GM19099 (cell line): Measurements from ENCODE around the gene BCAS3.

ENCODE experiments used
- POLR2A ChIP-seq: IDR thresholded peaks from 3 replicates; pipeline ENCODE4 v1.6.1; 2011; ENCODE audit warnings: low read depth; ENCODE audit not compliant: insufficient read length; ENCODE audit errors: extremely low read depth

BCAS3 gene

DNA sequence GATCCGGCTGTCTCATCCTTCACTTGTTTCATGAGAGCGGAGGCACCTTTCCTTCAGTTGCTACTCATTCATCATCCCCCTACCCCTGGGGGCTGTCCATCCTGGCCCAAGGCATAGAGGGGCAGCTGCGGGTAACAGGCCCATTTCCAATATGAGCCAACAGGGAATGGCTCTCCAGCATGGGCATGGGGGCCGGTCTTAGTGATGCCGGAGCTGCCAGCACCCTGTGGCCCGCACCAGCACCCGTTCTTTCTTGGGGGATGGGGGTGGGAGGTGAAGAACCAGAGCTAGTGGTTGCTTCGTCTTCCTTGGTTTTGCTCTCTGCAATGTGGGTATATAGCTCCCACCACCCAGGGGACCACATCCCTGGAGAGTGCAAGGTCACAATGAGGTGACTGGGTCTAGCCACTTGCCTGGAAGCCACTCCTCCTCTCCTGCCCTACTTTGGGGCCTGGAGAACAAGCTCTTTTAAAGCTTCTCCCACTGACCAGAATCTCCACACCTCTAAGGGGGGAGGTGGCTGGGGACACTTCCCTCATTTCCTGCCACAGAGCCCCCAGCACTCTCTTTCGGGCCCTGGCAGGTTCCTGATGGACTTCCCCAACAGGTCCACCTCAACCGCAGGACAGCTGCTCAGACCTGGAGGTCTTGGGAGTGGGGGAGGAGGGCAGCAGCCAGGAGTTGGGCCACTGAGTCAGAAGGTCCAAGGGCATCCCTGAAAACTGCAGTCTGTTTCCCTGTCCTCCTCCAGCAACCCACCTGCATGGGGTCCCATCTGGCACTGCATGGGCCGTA lies 710.1 kb downstream of the BCAS3 start:
- TF ChIP-seq POLR2A: no peak

DNA sequence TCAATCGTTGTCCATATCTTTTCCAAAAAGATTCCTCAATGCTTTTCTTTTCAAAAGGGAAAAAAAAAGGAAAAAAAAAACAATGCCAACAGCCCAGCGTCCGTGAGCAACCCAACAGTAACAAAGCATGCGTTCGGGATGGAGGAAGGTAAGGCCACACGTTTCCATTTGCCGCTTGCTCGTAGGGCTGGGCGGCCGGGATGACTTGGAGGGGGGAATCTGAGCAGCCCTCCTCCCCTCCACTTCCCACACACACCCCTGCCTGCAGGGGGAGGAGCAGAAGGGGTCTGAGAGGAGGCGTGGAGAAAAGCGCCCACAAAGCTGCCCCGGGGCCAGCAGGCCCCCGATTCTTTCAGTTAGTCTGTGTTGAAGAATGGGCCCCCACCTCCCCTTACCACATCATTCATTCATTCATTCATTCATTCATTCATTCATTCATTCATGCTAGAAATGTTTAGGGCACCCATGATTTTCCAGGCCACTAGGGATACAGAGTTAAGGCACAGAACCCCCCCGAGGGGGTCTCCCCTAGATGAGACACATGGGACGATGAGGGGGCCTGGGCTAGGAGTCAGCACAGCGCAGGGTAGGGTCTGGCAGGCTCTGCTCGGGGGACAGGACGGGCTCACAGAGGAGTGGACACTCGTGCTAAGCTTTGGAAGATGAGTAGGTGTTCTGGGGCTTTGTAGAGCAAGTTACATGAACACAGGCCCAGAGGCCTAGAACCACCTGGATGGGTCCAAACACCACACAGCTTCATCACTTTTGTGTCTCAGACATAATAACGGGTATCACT lies 711.1 kb downstream of the BCAS3 start:
- no peak for TF ChIP-seq POLR2A

DNA sequence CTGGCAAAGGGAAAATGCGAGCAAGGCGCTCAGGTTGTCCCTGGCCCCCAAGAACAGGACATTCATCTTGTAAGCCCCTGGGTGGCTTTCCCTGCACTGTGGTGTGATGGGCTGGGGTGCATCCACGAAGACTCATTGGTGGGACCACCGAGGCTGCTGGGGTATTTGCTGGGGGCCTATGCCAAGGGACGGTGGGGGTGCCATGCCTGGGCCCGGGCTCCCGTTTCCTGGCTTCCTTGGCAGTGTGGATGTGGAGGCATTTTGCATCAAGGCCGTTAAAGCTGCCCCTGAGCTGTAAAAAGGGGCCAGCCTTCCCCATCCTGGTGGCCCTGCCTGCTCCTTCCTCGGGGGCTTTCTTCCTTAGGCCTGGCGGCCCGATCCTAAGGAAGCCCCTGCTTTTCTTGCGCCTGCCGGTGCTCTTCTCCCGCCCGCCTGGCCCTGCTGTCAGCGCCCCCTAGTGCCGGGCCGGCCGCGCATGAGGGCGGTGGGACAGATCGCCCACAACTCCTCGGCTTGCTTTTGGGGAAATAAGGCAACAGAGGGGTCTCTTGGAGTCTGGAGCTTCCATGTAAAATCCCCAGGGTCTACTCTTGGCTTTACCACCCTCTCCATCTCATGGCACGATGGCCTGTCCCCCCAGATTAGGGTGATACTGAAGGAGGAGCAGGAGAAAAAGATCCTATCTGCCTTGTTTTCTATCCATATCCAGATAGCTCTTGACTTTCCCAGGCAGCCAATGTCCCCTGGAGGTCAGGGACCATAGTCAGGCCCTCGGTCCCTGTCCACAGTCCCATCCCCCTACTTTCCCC lies 712.2 kb downstream of the BCAS3 start:
- no peak for TF ChIP-seq POLR2A

DNA sequence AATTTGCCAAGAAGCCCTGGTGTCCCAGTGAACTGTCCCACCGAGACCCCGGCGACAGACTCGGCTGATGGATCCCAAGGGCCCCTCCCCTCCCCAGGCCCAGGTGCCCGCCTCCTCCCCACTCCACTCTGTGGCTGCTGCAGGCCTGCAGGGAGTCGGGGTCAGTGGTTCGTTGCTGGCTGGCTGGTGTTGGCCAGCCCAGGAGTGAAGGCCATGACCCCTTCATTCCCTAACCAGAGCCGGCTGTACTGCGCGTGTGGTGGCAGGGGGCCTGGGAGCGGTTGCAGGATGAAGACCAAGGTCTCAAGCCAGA lies 712.8 kb downstream of the BCAS3 start:
- TF ChIP-seq POLR2A: no peak

DNA sequence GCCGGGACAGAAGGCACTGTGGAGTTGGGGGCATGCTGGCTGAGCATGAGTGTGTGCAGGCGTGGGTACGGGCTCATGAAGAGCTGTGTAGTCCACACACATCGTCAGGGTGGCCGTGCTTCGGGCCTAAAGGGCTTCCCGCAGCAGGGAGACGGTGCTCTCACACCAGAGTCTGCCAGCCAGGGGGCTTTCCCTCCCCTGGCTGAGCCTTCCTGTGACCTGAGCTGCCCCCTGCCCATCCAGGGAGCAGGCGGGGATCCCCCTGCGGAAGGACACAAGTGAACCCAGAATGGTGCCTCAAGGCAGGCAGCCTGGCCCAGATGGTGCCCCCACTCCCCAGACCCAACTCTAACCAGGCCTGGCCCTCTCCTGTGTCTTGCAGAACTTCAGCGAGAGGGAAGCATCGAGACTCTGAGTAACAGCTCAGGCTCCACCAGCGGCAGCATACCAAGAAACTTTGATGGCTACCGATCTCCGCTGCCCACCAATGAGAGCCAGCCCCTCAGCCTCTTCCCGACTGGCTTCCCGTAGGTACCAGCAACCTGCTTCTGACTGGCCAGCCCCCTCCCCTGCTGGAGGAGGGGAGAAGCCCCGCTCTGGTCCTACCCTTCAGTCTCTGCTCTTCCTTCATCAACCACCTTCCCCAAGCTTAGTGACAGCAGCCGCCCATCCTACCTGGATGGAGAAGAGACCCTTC lies 714.1 kb downstream of the BCAS3 start:
- no peak for TF ChIP-seq POLR2A

- TF ChIP-seq POLR2A: no peak
These were observed 715.0 kb downstream of the BCAS3 start for GRCh38 chr17:61392679-61393078.

DNA sequence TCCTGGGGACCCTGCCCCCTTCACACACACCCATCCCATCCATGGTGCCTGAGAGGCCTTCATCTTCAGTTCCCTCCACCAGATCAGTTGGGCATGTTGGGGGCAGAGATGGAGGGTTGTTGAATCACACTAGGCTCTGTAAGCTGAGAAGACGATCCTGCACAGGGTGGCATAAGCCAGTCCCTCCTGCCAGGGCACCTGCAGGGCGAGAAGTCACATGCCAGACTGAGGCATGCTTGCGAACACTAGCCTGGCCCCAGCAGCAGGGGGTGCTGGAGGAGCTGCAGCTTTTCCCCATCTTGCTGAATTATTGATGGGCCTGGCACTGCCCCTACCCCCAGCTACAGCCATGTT lies 715.9 kb downstream of the BCAS3 start:
- no peak for TF ChIP-seq POLR2A

DNA sequence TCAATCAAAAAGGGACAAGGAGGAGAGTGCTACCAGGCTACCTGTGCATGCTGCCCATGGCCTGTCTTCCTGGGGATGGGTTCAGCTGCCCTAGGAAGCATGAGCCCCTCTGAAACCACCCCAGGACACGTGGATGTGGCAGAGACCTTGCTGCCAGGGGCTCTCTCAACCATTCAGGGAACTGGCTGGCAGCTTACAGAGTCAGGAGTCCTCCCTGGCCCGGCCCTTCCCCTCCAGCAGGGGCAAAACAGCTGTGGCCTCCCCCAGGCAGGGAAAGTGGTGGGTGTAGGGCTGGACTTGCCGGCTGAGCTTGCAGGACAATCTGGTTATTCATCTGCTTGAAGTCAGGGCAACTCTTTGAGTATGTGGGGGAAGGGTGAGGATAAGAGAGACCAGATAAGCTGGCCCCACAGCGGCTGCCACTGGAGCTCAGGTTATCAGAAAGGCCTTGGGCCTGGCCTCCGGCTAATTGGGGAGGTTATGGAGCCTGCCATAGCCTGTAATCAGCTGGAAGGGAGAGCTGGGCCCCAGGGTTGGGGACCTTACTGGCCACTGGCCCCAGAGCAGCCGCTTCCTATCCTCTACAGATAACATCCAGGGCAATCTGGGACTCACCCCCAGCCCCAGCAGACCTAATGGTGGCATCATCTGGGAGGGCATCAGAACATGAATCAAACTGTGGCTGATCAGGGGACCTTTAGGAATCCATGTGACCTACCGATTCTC lies 716.4 kb downstream of the BCAS3 start:
- no peak for TF ChIP-seq POLR2A

DNA sequence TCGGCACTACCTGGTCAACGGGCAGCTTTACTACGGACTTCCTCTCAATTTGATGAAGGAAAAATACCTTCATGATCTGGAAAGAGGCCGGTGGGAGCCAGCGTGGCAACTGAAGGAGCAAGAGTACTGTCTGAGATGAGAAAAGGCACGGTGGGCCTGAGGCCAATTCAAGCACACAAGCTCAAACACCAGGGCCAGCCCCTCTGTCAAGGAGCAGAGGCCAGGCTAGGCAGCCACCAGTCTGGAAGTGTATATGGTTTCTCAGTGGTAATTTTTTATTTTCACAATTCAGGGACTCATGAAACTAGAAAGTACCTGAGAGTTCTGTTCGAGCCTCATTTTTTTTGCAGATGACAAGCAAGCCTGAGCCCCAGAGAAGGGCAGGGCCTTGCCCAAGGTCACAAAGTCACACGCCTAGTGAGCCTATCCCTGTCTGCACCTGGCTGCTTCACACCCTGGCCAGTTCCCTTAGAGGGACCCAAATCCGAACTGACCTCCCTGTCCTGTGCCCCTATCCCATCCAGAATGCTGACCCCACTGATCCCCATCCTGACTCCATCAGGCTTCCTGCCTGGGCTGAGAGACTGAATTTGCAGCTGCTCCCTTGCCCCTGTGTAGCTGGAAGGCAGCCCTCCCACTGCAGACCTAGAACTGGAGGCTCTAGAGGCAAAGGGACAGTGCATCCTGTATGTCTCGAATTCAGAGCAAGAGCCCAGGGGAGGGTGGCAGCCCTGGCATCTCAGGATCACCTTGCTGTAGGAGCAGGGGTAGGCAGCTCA lies 717.2 kb downstream of the BCAS3 start:
- TF ChIP-seq POLR2A: no peak

DNA sequence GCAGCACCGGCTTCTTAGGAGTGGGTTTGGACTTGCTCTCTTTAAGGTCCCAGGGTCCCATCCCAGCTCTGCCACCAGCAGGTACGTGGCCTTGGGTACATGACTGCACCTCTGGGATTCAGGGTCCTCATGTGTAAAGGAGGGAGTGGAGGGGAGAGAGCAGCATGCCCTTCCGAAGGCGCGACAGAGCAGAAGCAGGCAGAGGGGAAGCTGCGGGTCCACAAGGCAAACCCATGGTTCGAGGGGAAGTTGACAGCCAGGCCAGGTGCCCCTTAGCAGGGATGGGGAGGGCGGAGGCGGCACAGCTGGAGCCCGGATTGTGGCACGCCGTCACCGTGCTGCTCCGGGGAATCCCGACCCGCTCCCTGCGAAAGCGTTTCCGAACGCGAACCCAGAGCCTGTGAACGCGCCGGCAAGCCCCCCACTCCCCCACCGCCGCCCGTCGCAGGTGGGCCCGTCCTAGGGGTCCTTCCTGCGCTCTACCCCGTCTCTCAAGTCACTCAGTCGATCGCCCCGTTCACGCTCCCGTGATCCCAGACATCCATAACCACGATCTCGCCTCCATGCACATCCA lies 717.8 kb downstream of the BCAS3 start:
- TF ChIP-seq POLR2A: no peak

- no peak for TF ChIP-seq POLR2A
These were observed 718.4 kb downstream of the BCAS3 start for GRCh38 chr17:61395983-61396585.

DNA sequence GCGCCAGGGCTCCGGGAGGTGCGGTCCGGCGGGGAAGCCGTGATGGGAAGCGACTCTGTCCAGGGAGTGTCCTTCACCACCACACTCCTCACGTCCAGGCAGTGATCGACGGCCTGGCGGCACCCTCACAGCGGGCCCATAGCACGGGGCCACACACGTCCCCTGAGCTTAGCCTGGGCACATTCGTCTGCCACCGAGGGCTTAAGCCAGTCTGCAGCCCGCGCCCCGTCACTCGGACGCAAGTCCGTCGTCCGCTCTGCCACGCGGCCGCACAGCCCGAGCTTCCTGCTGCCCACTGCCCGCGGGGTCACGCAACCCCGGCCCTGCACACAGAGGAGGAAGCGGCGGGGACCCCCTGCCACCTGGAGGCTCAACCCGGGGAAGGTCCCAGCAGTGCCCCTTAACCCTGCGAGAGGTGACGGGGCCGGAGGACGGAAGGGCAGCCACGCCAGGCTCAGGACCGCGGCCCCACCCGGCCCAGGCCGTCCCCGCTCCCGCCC lies 719.0 kb downstream of the BCAS3 start:
- no peak for TF ChIP-seq POLR2A

GRCh38 chr17:61397086-61397842 lies 719.6 kb downstream of the BCAS3 start:
- TF ChIP-seq POLR2A: no peak

DNA sequence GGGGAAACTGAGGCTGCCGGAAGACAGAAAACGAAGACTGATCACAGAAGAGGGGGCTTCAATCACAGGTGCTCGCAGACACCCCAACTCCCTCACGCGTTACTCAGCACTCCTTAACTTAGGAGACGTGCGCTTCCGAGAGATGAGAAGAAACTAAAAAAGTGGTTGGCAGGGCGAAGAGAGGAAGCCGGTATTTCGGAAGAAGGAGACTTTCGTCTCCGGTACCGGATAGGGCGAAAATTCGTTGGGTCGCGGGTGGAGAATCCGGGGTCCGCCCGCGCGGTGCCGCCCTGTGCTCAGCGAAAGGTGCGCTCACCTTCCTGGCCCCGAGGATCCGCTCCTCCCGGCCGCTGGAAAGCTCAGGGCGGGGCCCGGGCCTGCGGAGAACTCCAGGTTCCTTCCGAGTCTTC lies 721.1 kb downstream of the BCAS3 start:
- no peak for TF ChIP-seq POLR2A
